A549 (cell line): Measurements from ENCODE around the gene TMEM43. TPM values are rescaled to one million over a fixed set of nuclear protein-coding genes. Genes with fewer than 3 reads are reported as not detected.
"Not testable (repeated sequence)": the region's sequence is repeated elsewhere in the genome, so short reads cannot be mapped to it uniquely, and the experiment has no call there.

Source experiments
- ATAC-seq, 2 experiments: fragments of 200-7000 bp in 1 of 2; fragments of >200 bp in 1 of 2; cut with Nextera tagmentation in 1 of 2; cut with Tn5 transposase in 1 of 2; 3 replicates each; pipeline versions ENCODE4 v1.8.0 to v1.9.1; 2018 to 2020; ENCODE audit warnings: mild to moderate bottlenecking in 1 of 2, moderate library complexity in 1 of 2
- CTCF ChIA-PET: fragments of 300-600 bp; sonication (Branson Sonifier 250); formaldehyde crosslinking; extraction: SDS; loops from one replicate; lab custom pipeline; 2021; ENCODE audit warnings: antibody characterized with exemption, inconsistent platforms; lab: Yijun Ruan, JAX
- POLR2A ChIA-PET: fragments of 350-600 bp; formaldehyde crosslinking; extraction: SDS; loops from one replicate; lab custom pipeline; 2021; ENCODE audit warnings: antibody characterized with exemption, inconsistent platforms; lab: Yijun Ruan, JAX
- DNase-seq, 2 experiments: peaks; one replicate each; pipeline versions ENCODE4 v3.0.0 to v3.0.0-alpha.2; 2011 to 2016; ENCODE audit warnings: low read depth in 1 of 2, low spot score in 1 of 2
- FAIRE-seq: peaks from 2 replicates; lab custom pipeline; 2011; peaks lifted over from hg19 to GRCh38; lab: Jason Lieb, UNC
- H3K27ac ChIP-seq, 2 experiments: fragments of >200 bp; sonication (Bioruptor Twin); formaldehyde crosslinking; 3 replicates each; pipeline ENCODE4 v1.5.1; 2016 to 2017
- H3K4me1 ChIP-seq: fragments of >200 bp; sonication (Bioruptor Twin); formaldehyde crosslinking; 3 replicates; pipeline ENCODE4 v1.6.1; 2016
- H3K4me2 ChIP-seq: fragments of >200 bp; sonication (Bioruptor Twin); formaldehyde crosslinking; 3 replicates; pipeline ENCODE4 v1.6.1; 2016
- H3K4me3 ChIP-seq: fragments of >200 bp; sonication (Bioruptor Twin); formaldehyde crosslinking; 3 replicates; pipeline ENCODE4 v1.5.1; 2016
- H3K9me3 ChIP-seq: fragments of >200 bp; sonication (Bioruptor Twin); formaldehyde crosslinking; 3 replicates; pipeline ENCODE4 v1.6.1; 2016
- ATOH8 ChIP-seq: fragments of 250-450 bp; sonication (Bioruptor Pico); IDR thresholded peaks from 2 replicates; pipeline ENCODE4 v1.5.0; 2020; ENCODE audit warnings: low read depth, mild to moderate bottlenecking, moderate library complexity
- BHLHE40 ChIP-seq: IDR thresholded peaks from 2 replicates; pipeline ENCODE4 v1.6.1; 2012; ENCODE audit warnings: low read depth, low read length, inconsistent platforms
- CHD2 ChIP-seq: fragments of 150-350 bp; IDR thresholded peaks from 2 replicates; pipeline ENCODE4 v1.6.1; 2014; ENCODE audit warnings: low read length; ENCODE audit not compliant: partially characterized antibody
- CTCF ChIP-seq: fragments of >200 bp; sonication (Bioruptor Twin); formaldehyde crosslinking; IDR thresholded peaks from 3 replicates; pipeline ENCODE4 v1.5.1; 2016
- EHMT2 ChIP-seq: fragments of 200-600 bp; sonication (generic); IDR thresholded peaks from 2 replicates; pipeline ENCODE4 v1.6.1; 2016; ENCODE audit warnings: antibody characterized with exemption, low read depth, mild to moderate bottlenecking, moderate library complexity
- ELK1 ChIP-seq: fragments of 150-350 bp; IDR thresholded peaks from 2 replicates; pipeline ENCODE4 v1.6.1; 2014; ENCODE audit warnings: low read depth, mild to moderate bottlenecking, low read length
- FOSB ChIP-seq: fragments of 250-450 bp; sonication (Bioruptor Pico); IDR thresholded peaks from 2 replicates; pipeline ENCODE4 v1.5.0; 2020; ENCODE audit warnings: mild to moderate bottlenecking, moderate library complexity
- FOSL2 ChIP-seq, 2 experiments: fragments of 450-650 bp in 1 of 2; fragments of >200 bp in 1 of 2; sonication (Bioruptor Twin) in 1 of 2; formaldehyde crosslinking; IDR thresholded peaks; 2 replicates each; pipeline versions ENCODE4 v1.5.0 to v1.6.1; 2016 to 2020; ENCODE audit warnings: mild to moderate bottlenecking in 1 of 2, moderate library complexity in 1 of 2
- JUN ChIP-seq, 2 experiments: fragments of >200 bp; sonication (Bioruptor Twin); formaldehyde crosslinking; IDR thresholded peaks; 2 replicates in 1 of 2; 3 replicates in 1 of 2; pipeline ENCODE4 v1.6.1; 2016 to 2017
- KDM1A ChIP-seq: fragments of 200-600 bp; sonication (generic); IDR thresholded peaks from 2 replicates; pipeline ENCODE4 v1.6.1; 2016; ENCODE audit warnings: low read depth, mild to moderate bottlenecking
- MAX ChIP-seq: IDR thresholded peaks from 2 replicates; pipeline ENCODE4 v1.6.1; 2012
- NFE2L2 ChIP-seq: fragments of 150-350 bp; conservative IDR thresholded peaks from 2 replicates; pipeline ENCODE4 v1.6.1; 2014; ENCODE audit warnings: low read length
- NR3C1 ChIP-seq: fragments of >200 bp; sonication (Bioruptor Twin); formaldehyde crosslinking; IDR thresholded peaks from 3 replicates; pipeline ENCODE4 v1.6.1; 2017
- RNF2 ChIP-seq: fragments of 200-600 bp; sonication (generic); IDR thresholded peaks from 2 replicates; pipeline ENCODE4 v1.6.1; 2016; ENCODE audit warnings: low read depth, mild to moderate bottlenecking, antibody characterized with exemption, moderate library complexity, borderline replicate concordance
- TFCP2L1 ChIP-seq: fragments of 250-450 bp; sonication (Bioruptor Pico); IDR thresholded peaks from 2 replicates; pipeline ENCODE4 v1.5.0; 2021; ENCODE audit warnings: mild to moderate bottlenecking
- USF2 ChIP-seq: fragments of 450-650 bp; IDR thresholded peaks from 2 replicates; pipeline ENCODE4 v1.6.1; 2014; ENCODE audit warnings: antibody characterized with exemption
- ZC3H11A ChIP-seq: fragments of 450-650 bp; IDR thresholded peaks from 2 replicates; pipeline ENCODE4 v1.6.1; 2014; ENCODE audit warnings: antibody characterized with exemption, mild to moderate bottlenecking
- ZNF302 ChIP-seq: fragments of 250-450 bp; sonication (Bioruptor Pico); IDR thresholded peaks from 2 replicates; pipeline ENCODE4 v1.9.0; 2021; ENCODE audit warnings: inconsistent platforms, mild to moderate bottlenecking, moderate library complexity
- ZSCAN20 ChIP-seq: fragments of 250-450 bp; sonication (Bioruptor Pico); IDR thresholded peaks from 2 replicates; pipeline ENCODE4 v1.8.0; 2022; ENCODE audit warnings: mild to moderate bottlenecking, moderate library complexity
- WGBS: methylation state at CpG from one replicate; pipeline ENCODE4 v1.1.6; 2017; ENCODE audit errors: missing lambda C conversion rate; 5-methylcytosine and 5-hydroxymethylcytosine counted together
- polyA plus RNA-seq, 4 experiments: library from polyadenylated mRNA; depleted of rRNA in 3 of 4; stranded (reverse); fragments of >200 nt; fragmentation: RNase III in 1 of 4; extraction: RNeasy Plus Mini Kit Qiagen cat#74134 plus additional on column Dnase treatment in 1 of 4; gene quantifications; 2 replicates in 3 of 4; 3 replicates in 1 of 4; pipeline ENCODE4 v1.2.3, GENCODE V29; 2011 to 2017

Gene TMEM43
- polyA plus RNA-seq, 2 of the 4 experiments (the other 2 are of a cell fraction): 41.1 to 79.0 TPM

- POLR2A ChIA-PET: no interaction called here
Measured at GRCh38 chr3:14120111-14120920, 4.5 kb upstream of the TMEM43 start.

GRCh38 chr3:14120921-14121448, 3.9 kb upstream of the TMEM43 start:
- H3K4me3 ChIP-seq, H3K4me2 ChIP-seq, ATAC-seq, FAIRE-seq, H3K9me3 ChIP-seq, POLR2A ChIA-PET, DNase-seq, H3K27ac ChIP-seq: not testable (repeated sequence)
- H3K4me1 ChIP-seq: peaks cover 25% of the 10 kb centered on the region
- 94% methylated on average over 2 of the region's 2 CpGs for WGBS
- CTCF ChIA-PET: interaction anchor here (1.0 to 2.2 kb wide), 4 partner anchors 15 to 225 kb away, joined by 3 to 4 read pairs (median 4); no protein-coding TSS in a partner anchor

More at GRCh38 chr3:14120111-14120920, 4.5 kb upstream of the TMEM43 start:
- no peak overlapping the region for H3K27ac ChIP-seq
- 92% methylated on average over 11 of the region's 11 CpGs for WGBS
- H3K4me1 ChIP-seq: peaks cover 25% of the 10 kb centered on the region
- no peak overlapping the region for H3K4me3 ChIP-seq
- no peak for ATAC-seq
- TF ChIP-seq ZC3H11A (no peak), ZNF302 (CRISPR knock-in tag) (no peak), NR3C1 (no peak), USF2 (no peak), FOSL2 (IDR thresholded peaks at IDR 0.05) (no peak), FOSL2 (CRISPR knock-in tag; IDR thresholded peaks at IDR 0.05) (no peak), NFE2L2 (no peak), TFCP2L1 (CRISPR knock-in tag) (no peak), FOSB (no peak), KDM1A (no peak), MAX (no peak), CTCF (no peak), ELK1 (no peak), ZSCAN20 (CRISPR knock-in tag) (no peak), JUN (IDR thresholded peaks at IDR 0.05) (no peak), EHMT2 (no peak), ATOH8 (CRISPR knock-in tag) (no peak), BHLHE40 (no peak), RNF2 (no peak), CHD2 (no peak)
- TF ChIP-seq, all 56 proteins: peak for 0
- CTCF ChIA-PET: interaction anchor here (1.6 to 2.2 kb wide), 4 partner anchors 84 to 463 kb away, joined by 4 to 6 read pairs (median 4); no protein-coding TSS in a partner anchor
- no peak overlapping the region for H3K4me2 ChIP-seq
- DNase-seq (no peak), FAIRE-seq (no peak)
- H3K9me3 ChIP-seq: no peaks in the 10 kb centered on the region
